Subcutaneous adipose tissue (tissue), 4 donors: Measurements from ENCODE around the gene RPL10. TPM values are rescaled to one million over a fixed set of nuclear protein-coding genes. Genes with fewer than 3 reads are reported as not detected.

Experiments
- total RNA-seq, 4 donors: library from RNA; depleted of rRNA; stranded (reverse); fragments of >200 nt; gene quantifications; one replicate each; pipeline ENCODE4 v1.1.0, GENCODE V29; 2016
- TF ChIP-seq, protein P1 (sequence below): fragments of 450-650 bp; IDR thresholded peaks from one replicate; pipeline ENCODE4 v1.5.1; 2016; ENCODE audit warnings: low read depth, mild to moderate bottlenecking, control low read depth, antibody characterized with exemption, moderate library complexity

RPL10 gene
- total RNA-seq, 4 donors from 2014 or later: 3,672 to 6,817 (median 5,466) TPM

DNA sequence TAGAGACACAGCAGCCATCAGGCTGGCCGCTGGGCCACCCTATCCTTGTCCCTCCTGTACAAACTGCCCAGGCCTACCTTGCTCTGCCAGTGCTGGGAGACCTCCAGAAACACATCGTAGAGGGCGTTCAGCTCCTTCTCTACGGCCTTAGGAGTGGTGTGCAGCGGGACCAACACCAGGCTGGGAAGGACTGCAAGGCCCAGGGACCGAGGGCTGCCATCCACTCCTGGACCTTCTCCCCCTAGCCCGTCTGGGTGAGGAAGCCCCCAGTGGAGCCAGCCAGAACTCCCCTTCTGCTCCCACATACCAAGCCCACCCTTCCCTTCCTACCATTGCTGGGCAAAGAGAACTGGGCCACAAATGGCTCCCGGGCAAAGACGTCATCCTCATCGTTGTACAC lies 5.0 kb downstream of the RPL10 start:
- TF ChIP-seq, protein P1, sequence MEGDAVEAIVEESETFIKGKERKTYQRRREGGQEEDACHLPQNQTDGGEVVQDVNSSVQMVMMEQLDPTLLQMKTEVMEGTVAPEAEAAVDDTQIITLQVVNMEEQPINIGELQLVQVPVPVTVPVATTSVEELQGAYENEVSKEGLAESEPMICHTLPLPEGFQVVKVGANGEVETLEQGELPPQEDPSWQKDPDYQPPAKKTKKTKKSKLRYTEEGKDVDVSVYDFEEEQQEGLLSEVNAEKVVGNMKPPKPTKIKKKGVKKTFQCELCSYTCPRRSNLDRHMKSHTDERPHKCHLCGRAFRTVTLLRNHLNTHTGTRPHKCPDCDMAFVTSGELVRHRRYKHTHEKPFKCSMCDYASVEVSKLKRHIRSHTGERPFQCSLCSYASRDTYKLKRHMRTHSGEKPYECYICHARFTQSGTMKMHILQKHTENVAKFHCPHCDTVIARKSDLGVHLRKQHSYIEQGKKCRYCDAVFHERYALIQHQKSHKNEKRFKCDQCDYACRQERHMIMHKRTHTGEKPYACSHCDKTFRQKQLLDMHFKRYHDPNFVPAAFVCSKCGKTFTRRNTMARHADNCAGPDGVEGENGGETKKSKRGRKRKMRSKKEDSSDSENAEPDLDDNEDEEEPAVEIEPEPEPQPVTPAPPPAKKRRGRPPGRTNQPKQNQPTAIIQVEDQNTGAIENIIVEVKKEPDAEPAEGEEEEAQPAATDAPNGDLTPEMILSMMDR: no peak

- TF ChIP-seq, protein P1: no peak
Measured at GRCh38 chrX:154403858-154404257, 5.7 kb downstream of the RPL10 start.

GRCh38 chrX:154404625-154405192 lies 6.5 kb downstream of the RPL10 start:
- TF ChIP-seq, protein P1: no peak

GRCh38 chrX:154408659-154409221 lies 10.6 kb downstream of the RPL10 start:
- TF ChIP-seq, protein P1: no peak

DNA sequence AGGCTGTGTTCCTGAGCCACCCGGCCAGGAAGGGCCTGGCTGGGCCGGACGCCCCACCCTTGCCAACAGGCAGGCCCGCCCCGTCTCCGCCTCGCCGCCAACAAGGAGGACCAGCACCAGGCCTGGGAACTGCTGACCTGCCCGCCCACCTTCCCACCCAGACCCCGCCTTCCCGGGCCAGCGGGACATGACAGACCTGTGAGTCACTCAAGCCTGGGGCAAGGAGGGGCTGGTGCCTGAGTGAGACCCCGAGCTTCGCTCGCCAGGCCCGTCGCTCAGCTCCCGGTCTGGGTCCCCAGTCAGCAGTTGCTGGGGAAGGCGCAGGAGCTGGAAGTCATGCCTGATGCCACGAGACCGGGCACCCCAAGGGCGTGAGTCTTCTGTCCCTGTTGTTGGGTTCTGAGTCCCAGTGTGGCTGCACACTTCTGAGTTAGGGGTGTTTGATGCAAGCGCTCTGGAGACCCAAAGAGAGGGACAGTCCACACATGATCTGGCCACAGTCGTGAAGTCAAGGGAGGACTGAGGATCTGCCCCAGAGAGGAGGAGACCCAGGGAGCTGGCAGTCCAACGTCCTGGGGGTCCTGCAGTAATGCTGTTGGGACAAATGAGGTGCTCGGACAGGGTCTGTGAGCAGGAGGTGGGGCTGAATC lies 11.2 kb downstream of the RPL10 start, which contains the start of gene DNASE1L1:
Gene DNASE1L1, minus strand, starts transcription at position 33 of the 650 bp plus-strand sequence. CDS start 3,686 bp downstream, outside the sequence.
- TF ChIP-seq, protein P1: no peak

- TF ChIP-seq, protein P1: no peak
Measured at GRCh38 chrX:154411981-154412340, 13.8 kb downstream of the RPL10 start.

- TF ChIP-seq, protein P1: no peak
Measured at GRCh38 chrX:154412468-154412867, 14.3 kb downstream of the RPL10 start.
